T1000 (cell line): ENCODE data around the gene PSMA1.

Experiments used
- DNase-seq: peaks from one replicate; lab custom pipeline; 2025; ENCODE audit warnings: mixed read lengths; lab: John Stamatoyannopoulos, UW

The PSMA1 gene

DNA sequence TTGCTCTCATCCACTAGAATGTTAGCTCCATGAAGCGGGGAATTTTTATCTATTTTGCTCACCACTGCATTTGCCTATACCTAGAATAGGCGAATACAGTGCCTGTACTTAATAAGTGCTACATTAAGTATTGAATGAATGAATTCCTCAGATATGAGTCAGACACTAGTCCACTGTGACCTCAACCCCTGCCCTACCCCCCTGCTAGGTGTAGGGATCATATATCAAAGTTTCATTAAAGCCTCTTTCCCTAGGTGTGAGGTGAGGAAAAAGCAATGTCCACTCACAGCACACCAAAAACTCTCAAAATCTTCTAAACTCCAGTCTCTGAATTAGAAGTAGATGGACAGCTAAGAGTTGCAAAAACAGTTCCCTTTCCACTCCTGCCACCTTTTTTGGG lies 9.8 kb upstream of the PSMA1 start:
- DNase-seq = no peak

DNA sequence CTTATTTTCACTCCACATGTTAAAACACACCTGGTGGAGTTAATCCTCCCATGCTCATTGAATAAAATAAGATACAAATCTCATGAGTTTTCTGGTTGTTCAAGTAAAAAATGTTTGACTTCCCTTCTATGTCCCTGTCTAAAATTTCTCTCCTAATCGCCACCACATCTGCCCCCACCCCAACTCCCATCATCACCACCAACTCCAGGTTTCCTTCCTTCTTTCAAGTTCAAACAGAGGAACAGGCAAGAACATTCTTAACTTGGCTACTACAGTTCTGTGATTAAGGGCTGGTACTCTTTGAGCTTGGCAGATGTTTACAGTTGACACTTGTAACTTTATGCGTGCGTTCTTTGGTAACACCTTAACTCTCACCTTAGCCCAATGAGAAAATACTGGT lies 9.1 kb upstream of the PSMA1 start:
- no peak for DNase-seq

DNA sequence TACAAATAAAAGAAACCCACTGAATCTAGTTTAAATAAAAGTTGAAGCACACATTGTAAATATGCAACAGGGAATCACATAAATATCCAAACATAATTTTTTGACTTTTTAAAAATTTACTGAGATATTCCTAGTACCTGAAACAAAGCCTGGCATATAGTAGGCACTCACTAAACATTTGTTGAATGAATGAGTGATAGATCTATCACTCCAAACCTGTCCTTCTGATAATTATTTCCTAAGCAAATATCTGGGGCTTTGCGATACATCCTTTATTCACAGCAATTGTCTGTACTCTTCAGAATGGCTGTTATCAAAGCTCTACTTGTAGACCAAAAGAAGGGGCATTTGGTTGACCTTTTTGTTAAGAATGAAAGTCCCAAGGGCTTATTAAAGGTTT lies 2.6 kb upstream of the PSMA1 start:
- no peak for DNase-seq

DNA sequence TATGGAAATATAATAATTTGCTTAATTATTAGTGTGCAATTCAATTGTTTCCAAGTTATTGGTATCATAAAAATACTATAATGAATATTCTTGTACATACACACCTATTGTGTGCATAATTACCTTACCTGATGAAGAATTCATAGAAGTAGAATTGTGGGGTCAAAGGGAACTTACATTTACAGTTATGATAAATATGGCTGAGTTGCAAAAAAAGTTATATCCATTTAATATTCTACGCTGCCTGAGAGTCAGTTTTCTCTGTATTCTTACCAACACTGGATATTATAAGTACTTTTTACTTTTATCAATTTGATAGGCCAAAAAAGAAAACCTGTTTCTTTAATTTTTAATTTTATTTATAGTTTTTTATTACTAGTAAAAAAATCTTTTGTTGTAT lies 2.1 kb upstream of the PSMA1 start:
- DNase-seq = no peak

DNA sequence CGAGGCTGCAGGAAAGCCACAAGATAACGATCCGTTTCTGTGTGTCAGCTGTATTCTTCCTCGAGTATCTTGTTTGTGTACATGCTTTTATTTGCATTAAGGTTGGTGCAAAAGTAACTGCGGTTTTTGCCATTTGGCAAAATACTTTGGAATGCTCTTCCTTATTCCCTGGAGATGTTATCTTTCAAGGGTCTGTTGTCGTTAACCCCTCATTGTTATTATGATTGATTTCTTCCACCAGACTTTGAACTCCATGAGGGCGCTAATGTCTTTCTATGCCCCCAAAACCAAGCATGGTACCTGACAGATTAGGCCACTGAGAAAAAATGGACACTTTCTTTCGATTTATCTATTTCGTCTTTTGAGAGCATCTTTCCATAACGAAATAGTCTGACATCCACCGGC lies 563 bp upstream of the PSMA1 start:
- DNase-seq = no peak

DNA sequence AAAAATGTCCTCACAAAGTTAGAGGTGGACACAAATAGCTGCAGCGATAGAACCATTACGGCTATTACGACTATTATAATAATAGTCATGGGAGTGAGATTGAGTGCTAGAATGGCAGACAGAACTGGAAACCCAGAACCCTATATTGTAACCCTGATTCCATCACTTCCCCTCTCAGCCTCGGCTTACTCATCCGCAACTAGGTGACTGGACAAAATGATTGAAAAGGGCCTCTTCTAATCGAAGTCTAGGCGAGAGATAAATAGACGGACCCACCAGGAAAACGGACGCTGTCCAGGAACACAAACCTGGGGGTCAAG lies 629 bp downstream of the PSMA1 start:
- DNase-seq = no peak

DNA sequence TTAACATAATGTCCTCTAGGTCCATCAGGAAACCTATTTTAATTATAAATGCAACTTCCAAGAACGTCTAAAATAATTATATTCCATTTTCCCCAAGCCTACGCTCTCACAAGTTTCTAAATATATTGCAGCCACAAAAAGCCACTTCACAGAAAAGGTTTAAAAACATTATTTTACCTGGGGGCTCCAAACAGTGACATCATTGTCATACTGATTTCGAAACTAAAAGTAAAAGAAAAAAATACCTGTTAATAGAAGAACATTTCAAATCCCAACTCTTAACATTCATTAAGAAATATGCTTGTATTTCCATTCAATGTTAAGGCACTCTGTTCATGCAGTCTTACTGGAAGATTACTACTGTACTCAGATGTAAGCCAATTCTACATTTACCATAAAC lies 1.4 kb downstream of the PSMA1 start:
- no peak for DNase-seq

DNA sequence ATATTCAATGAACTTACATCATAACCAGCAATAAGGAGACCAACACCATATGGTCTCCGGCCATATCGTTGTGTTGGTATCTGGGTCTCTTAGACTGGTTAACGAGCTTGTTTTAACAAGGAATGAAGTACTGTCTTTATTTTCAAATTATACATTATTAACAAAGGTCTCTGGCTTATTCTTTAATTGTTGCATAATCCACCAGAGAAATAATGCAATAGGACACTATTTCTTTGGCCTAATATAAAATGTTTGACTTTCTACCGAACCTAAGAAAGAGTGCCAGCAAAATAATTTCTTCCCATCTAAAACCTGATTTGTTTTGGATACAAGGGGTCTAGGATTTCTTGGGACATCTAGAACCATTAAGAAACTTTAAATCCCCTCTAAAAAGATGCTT lies 6.4 kb downstream of the PSMA1 start:
- DNase-seq = no peak

DNA sequence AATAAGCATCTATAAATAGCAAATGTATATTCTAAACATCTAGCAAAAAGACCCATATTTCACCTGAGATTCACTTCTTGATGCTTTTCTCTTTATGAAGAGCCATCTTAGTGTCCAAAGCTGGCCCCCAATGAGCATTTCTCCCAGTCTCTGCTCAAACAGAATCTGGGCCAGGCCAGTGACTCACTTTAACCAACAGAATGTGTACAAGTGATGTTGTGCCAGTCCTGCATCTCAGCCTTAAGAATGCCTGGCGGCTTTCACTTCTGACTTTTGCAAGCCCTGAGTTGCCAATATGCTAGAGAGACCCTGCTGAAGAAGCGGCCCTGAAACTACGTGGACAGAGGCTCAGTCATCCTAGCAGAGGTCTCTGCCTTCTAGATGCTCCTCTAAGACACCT lies 13.7 kb downstream of the PSMA1 start:
- no peak for DNase-seq

DNA sequence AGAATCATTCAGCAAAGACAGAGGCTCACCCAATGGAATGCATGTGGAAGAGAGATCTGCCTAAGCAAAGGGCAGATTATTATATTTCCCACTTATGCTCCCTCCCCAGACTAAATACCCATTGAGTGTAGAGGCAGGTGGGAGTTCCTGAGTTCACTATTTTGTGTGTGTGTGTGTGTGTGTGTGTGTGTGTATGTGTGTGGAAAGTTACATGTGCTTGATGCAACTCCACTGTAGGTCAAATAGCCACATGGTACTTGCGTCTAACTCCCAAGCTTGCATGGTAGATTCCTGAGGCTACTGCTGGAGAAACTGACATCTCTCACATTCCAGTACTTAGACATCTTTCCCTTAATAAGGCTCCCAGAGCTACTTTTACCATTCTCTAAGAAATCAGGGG lies 17.2 kb downstream of the PSMA1 start:
- DNase-seq = no peak

DNA sequence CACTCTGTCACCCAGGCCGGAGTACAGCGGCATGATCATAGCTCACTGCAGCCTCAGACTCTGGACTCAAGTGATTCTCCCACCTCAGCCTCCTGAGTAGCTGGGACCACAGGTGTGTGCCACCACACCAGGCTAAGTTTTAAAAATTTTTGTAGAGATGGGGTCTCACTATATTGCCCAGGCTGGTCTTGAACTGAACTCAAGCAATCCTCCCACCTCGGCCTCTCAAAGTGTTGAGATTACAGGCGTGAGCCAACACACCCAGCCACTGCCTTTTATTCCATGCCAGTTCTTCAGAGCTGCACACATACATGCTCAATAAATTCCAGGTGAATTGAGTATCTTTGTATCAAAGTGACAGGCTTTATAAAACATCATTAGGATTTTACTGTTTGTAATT lies 18.1 kb downstream of the PSMA1 start:
- DNase-seq = no peak

DNA sequence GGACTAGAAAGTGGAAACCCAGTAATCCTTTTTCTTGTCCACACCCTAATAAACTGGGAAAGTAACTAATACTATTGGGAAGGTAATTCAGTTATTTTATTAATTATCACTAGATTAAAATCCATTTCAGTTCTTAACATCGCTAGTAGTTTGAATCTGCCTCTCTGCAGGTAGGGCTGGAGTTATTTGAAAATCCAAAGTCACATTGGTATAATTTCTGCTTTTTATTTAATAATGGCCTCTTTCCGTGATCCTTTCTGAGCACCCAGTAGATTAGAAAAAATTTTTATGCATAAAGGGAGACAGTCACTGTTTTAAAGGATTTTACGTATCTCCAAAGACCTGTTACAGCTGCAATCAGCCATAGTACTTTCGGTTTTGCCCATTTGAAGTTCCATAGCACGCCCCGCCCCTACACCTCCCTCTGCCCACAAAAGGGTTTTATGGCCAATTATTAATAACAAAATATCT lies 20.0 kb downstream of the PSMA1 start:
- no peak for DNase-seq

DNA sequence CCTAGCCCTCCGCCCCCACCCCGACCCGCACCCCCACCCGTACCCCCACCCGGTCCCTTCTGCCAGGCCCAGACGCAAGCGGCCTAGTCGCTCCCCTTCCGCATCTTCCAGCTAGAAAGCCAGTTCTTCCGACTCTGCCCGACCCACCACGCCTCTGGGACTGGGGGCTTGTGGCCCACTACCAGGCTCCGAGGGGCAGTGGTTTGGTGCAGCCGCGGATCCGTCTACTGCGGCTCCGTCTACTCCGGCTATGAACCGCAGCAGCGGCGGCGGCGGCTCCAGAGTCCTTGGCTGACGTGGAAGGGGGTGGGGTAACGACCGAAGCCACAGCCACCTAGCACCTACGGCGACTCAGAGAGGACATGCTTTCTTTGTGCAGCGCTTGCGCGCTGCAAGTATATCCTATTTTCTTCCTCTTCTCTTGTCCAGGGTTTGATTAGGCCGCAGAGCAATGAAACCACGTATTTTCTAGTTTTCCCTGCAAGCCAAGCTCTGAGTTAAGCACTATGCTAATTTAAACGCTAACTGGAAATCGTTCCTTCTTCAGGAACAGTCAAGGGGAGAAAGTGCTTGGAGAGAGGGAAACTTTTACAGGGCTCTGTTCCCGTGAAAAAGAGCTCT lies 20.5 kb downstream of the PSMA1 start, which contains the start of gene COPB1:
Gene COPB1 (minus strand): TSS at position 252 of the 621 bp plus-strand sequence. CDS start 883 bp downstream, outside the sequence.
- DNase-seq = peak; percentile 72

DNA sequence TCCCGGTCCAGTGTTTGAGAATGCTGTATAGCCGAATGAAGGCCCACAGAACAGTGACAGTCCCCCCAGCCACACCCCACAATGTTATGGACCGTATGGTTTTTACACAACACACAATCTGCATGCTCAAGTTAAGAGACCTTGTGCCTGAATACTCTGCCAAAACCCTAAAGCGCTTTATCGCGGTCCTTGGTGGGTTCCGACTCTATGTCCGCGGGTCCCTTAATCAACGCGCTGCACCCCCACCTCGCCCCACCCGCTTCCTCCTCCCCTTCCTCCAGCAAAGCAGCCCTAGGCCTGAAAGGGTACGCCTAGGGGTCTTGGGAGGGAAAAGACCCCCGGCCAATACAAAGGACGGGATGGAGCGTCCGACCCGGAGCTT lies 21.0 kb downstream of the PSMA1 start:
- no peak for DNase-seq

DNA sequence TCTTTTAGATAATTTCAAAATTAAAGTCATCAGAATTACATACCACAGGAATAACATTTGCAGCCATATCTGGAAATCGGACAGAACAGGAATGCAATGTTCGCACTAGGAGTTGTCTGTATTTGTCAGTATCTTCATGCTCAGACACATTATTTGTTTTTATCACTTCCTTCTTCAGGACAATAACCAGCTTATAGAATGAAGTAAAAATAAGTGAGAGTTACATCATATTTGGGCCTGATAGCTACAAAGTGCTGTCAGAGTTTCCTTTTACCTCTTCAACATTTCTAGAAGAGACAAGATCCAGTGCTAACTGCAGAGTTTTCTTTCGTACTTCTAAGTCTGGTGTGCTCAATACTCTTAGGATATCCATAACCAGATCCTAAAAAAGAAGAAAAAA lies 39.5 kb downstream of the PSMA1 start:
- DNase-seq = no peak

DNA sequence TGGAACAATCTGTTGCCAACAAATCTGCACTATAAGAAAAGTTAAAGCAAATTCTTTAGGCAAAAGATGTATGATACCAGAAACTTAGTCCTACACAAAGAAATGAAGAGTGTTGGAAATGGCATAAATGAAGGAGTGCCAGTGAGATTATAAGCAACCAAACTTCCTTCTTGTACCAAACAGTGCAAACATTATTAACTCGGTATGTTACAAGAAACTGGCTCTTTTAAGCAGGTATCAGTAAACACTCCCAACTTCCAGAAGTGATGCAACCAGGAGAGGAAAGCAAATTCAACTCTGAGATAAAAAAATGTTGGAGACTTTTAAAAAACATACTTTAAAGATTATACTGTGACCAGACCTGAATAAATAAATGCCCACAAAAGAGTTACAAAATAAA lies 49.1 kb downstream of the PSMA1 start:
- DNase-seq = no peak

DNA sequence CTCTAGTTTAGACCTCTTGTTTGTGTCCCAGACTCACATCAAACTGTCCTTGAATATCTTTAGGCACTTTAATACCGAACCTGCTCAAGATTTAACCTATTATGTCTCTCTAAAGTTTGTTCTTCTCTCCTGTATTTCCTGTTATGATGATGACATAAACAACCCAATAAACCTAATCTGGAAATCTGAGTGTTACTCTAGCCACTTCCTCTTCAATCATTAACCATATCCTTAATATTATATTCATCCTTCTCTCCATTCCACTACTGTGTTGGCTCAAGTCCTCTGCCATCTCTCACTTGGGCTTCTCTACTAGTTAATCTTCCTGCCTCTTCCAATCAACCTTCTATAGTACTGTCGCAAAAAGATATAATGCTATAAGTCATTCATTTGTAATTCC lies 56.6 kb downstream of the PSMA1 start:
- no peak for DNase-seq

DNA sequence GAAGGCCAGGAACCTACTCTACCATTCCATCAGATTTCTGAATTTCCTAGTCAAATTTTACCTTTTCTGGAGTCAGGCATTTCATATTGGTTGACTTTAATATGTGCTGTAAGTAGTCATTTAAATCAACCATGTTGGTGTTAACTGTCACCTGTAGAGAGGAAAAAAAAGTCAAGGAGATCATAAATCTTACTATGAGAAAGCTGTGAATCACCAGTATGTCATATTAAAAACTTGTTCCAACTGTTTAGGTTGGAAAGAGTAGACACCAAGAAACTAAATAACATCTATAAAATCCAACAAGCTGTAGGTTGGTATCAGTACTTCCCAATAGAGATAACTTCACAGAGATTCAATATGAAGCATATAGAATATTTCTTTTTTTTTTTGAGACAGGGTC lies 60.0 kb downstream of the PSMA1 start:
- DNase-seq = no peak

DNA sequence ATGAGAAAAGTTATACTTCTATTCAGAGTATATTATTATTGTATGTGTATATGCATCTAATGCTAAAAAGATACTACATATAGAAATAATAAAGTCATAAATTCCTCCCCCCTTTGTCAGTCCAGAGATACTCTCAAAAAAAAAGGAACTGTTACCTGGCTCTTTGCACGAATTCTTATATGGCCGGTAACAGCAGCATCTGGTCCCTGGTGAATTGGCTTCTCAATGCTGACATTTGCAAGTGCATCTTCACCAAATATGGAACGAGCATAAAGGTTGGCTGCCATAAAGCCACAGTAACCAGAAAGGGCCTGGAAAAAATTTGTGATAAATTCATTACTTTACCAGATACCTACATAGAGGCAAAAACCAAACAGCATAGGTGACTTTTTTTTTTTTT lies 61.8 kb downstream of the PSMA1 start:
- no peak for DNase-seq

DNA sequence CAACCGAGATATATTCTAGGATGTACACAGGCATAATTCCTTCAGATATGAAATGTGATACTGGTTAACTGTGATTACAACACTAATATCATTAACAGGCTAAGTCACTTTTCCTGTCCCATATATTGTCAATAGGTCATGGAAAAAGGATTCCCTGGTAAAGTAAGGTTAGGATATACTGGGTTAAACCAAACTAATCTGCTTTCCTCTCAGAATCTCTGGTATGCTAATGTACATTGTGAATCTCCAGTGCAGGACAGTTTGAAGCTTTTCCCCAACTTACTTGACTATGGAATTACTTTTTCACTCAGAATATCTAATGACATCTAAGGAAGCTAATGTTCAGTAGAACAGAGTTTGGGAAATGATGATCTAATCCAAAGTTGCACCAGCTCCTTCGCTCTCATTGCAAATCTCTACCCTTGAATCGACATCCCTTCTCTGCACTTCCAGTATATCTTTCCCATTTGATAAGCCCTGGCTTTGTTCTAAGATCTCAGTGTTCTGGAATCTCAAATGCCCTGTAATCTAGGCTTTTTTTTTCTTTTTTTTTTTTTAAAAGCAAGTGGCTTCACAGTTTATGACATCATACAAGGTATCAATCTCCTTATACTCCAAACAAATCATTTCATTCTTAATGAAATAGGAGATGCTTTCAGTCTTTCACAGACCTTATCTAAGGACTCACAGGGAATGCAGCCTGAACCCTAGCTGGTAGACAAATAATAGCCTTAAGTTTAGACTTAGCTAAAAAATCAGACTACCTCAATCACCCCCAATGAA lies 64.3 kb downstream of the PSMA1 start:
- DNase-seq = no peak
